Measurements from ENCODE around the gene ATP4B. TPM values are rescaled to one million over a fixed set of nuclear protein-coding genes. Genes with fewer than 3 reads are reported as not detected.

The ATP4B gene
- total RNA-seq, 1 donor from 2014 or later, result not detected

GRCh38 chr13:113610266-113610665 is 47.7 kb downstream of the ATP4B start:
- Mint-ChIP-seq H3K27me3 (ENCODE audit: unreplicated experiment) (no peaks in the 10 kb centered on the region), H3K4me1 (ENCODE audit: low read depth, unreplicated experiment) (peaks cover 9% of the 10 kb centered on the region), H3K36me3 (ENCODE audit: unreplicated experiment) (peaks cover 10% of the 10 kb centered on the region), H3K4me3 (ENCODE audit: unreplicated experiment) (no peak overlapping the region), H3K9me3 (ENCODE audit: unreplicated experiment) (peaks cover 15% of the 10 kb centered on the region), H3K27ac (ENCODE audit: unreplicated experiment) (no peak overlapping the region)
- DNase-seq, result no peak
- TF ChIP-seq CTCF (IDR thresholded peaks at IDR 0.05; ENCODE audit: partially characterized antibody, unreplicated experiment), result no peak

DNA sequence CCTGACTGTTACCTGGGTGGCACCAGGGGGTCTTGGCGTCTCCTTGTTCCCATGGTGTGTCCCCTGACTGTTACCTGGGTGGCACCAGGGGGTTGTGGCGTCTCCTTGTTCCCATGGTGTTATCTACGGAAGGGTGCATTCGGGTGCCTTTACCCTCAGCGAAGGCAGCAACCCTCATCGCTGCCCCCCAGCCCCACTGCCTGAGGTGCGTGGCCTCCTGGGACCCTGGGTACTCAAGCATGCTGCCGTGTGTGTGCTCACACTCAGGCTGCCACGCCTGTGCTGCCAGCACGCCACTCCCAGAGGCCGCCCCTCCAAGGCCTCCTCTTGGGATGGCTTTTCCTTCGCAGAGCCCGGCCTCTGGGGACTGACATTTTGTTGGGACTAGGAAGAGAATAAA is 48.4 kb downstream of the ATP4B start:
- no peak for TF ChIP-seq CTCF (IDR thresholded peaks at IDR 0.05; ENCODE audit: partially characterized antibody, unreplicated experiment)
- Mint-ChIP-seq H3K36me3 (ENCODE audit: unreplicated experiment) (peaks cover 16% of the 10 kb centered on the region), H3K9me3 (ENCODE audit: unreplicated experiment) (peaks cover 20% of the 10 kb centered on the region), H3K4me3 (ENCODE audit: unreplicated experiment) (no peak overlapping the region), H3K27me3 (ENCODE audit: unreplicated experiment) (no peaks in the 10 kb centered on the region), H3K27ac (ENCODE audit: unreplicated experiment) (no peak overlapping the region), H3K4me1 (ENCODE audit: low read depth, unreplicated experiment) (peaks cover 12% of the 10 kb centered on the region)
- DNase-seq, result no peak

DNA sequence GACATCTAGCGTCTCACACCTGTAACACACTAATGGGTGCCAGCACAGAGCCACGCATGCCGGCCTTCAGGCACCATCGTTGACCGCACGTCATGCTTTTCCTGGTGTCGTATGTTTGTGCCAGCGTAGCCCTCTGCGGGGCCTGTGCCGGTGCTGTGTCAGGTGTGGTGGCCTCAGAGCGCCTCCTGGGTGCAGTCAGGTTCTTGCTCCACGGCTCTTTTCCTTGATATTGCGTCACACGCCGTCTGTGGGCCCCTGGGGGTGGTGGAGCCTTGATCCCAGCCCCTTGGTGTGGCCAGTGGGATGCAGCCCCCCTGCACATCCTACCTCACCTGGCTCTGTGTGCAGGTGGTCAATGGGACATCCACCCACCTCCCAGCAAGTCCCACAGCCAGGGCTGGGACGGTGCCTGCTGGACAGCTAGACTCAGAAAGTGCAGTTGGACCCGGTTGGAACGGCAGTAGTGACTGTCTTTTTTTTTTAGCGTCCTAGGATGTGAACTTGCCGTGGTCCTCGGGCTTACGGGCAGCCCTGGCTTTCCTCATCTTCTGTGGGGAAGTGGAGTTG is 48.9 kb downstream of the ATP4B start:
- H3K4me3 Mint-ChIP-seq (ENCODE audit: unreplicated experiment), result no peak overlapping the region
- no peak for TF ChIP-seq CTCF (IDR thresholded peaks at IDR 0.05; ENCODE audit: partially characterized antibody, unreplicated experiment)
- peaks cover 12% of the 10 kb centered on the region for H3K4me1 Mint-ChIP-seq (ENCODE audit: low read depth, unreplicated experiment)
- H3K27me3 Mint-ChIP-seq (ENCODE audit: unreplicated experiment), result no peaks in the 10 kb centered on the region
- peaks cover 20% of the 10 kb centered on the region for H3K9me3 Mint-ChIP-seq (ENCODE audit: unreplicated experiment)
- H3K27ac Mint-ChIP-seq (ENCODE audit: unreplicated experiment), result no peak overlapping the region
- DNase-seq, result no peak
- peaks cover 16% of the 10 kb centered on the region for H3K36me3 Mint-ChIP-seq (ENCODE audit: unreplicated experiment)

GRCh38 chr13:113607889-113608635 is 49.9 kb downstream of the ATP4B start:
- no peak for DNase-seq
- no peak for TF ChIP-seq CTCF (IDR thresholded peaks at IDR 0.05; ENCODE audit: partially characterized antibody, unreplicated experiment)
- Mint-ChIP-seq H3K4me3 (ENCODE audit: unreplicated experiment) (no peak overlapping the region), H3K27ac (ENCODE audit: unreplicated experiment) (no peak overlapping the region), H3K9me3 (ENCODE audit: unreplicated experiment) (peaks cover 20% of the 10 kb centered on the region), H3K27me3 (ENCODE audit: unreplicated experiment) (no peaks in the 10 kb centered on the region), H3K36me3 (ENCODE audit: unreplicated experiment) (peaks cover 16% of the 10 kb centered on the region), H3K4me1 (ENCODE audit: low read depth, unreplicated experiment) (peaks cover 12% of the 10 kb centered on the region)

Data from glutamatergic neuron (in vitro differentiated cells).